Duodenal mucosa (tissue), 2 donors: ENCODE results near the gene KIAA0232.
"Not testable (repeated sequence)": the region's sequence is repeated elsewhere in the genome, so short reads cannot be mapped to it uniquely, and the experiment has no call there.

Source experiments
- H3K27ac ChIP-seq: one replicate; pipeline ENCODE4 v1.7.0; 2013; ENCODE audit warnings: low read depth, low read length
- H3K27me3 ChIP-seq, 2 donors: one replicate each; pipeline ENCODE4 v1.7.0; 2013; ENCODE audit warnings: low read length in 2 of 2, control low read depth in 1 of 2; ENCODE audit not compliant: insufficient read depth in 2 of 2, control insufficient read depth in 1 of 2
- H3K36me3 ChIP-seq, 2 donors: one replicate each; pipeline ENCODE4 v1.7.0; 2013; ENCODE audit warnings: low read length in 2 of 2, control low read depth in 1 of 2; ENCODE audit not compliant: insufficient read depth in 2 of 2, control insufficient read depth in 1 of 2
- H3K4me1 ChIP-seq, 2 donors: one replicate each; pipeline ENCODE4 v1.7.0; 2013; ENCODE audit warnings: low read length in 2 of 2, control low read depth in 1 of 2; ENCODE audit not compliant: insufficient read depth in 2 of 2, control insufficient read depth in 1 of 2
- H3K4me3 ChIP-seq, 2 donors: one replicate each; pipeline ENCODE4 v1.7.0; 2013; ENCODE audit warnings: low read length in 2 of 2, low read depth in 1 of 2
- H3K9ac ChIP-seq, 2 donors: one replicate each; pipeline ENCODE4 v1.7.0; 2013; ENCODE audit warnings: low read length in 2 of 2, low read depth in 1 of 2
- H3K9me3 ChIP-seq, 2 donors: one replicate each; pipeline ENCODE4 v1.7.0; 2013; ENCODE audit warnings: low read length in 2 of 2, control low read depth in 1 of 2; ENCODE audit not compliant: control insufficient read depth in 1 of 2

KIAA0232 gene

GRCh38 chr4:6894528-6895498 is 112.3 kb downstream of the KIAA0232 start:
- Histone ChIP-seq H3K4me1 (peaks cover 31% of the 10 kb centered on the region in 2 donors), H3K36me3 (no peaks in the 10 kb centered on the region), H3K9ac (no peak overlapping the region), H3K9me3 (peaks cover 0 to 9% of the 10 kb centered on the region in 2 donors), H3K27ac (no peak overlapping the region), H3K4me3 (no peak overlapping the region), H3K27me3 (no peaks in the 10 kb centered on the region)

GRCh38 chr4:6896035-6896434 is 113.5 kb downstream of the KIAA0232 start:
- no peaks in the 10 kb centered on the region for H3K27me3 ChIP-seq
- H3K27ac ChIP-seq = no peak overlapping the region
- H3K4me3 ChIP-seq = no peak overlapping the region
- H3K36me3 ChIP-seq = no peaks in the 10 kb centered on the region
- H3K9ac ChIP-seq = no peak overlapping the region
- H3K9me3 ChIP-seq = no peaks in the 10 kb centered on the region
- H3K4me1 ChIP-seq = peaks cover 31% of the 10 kb centered on the region in 2 donors

GRCh38 chr4:6898763-6899162 is 116.2 kb downstream of the KIAA0232 start:
- H3K4me3 ChIP-seq = no peak overlapping the region
- no peak overlapping the region for H3K27ac ChIP-seq
- H3K27me3 ChIP-seq = no peaks in the 10 kb centered on the region
- H3K9me3 ChIP-seq = no peaks in the 10 kb centered on the region
- H3K4me1 ChIP-seq = peaks cover 7 to 10% of the 10 kb centered on the region in 2 donors
- H3K36me3 ChIP-seq = no peaks in the 10 kb centered on the region
- H3K9ac ChIP-seq = no peak overlapping the region

- no peak overlapping the region for H3K9ac ChIP-seq
- no peak overlapping the region for H3K4me3 ChIP-seq
- no peaks in the 10 kb centered on the region for H3K36me3 ChIP-seq
- H3K27me3 ChIP-seq = no peaks in the 10 kb centered on the region
- H3K4me1 ChIP-seq = no peaks in the 10 kb centered on the region
- no peak overlapping the region for H3K27ac ChIP-seq
- no peaks in the 10 kb centered on the region for H3K9me3 ChIP-seq
Observed at GRCh38 chr4:6900181-6900812, 117.8 kb downstream of the KIAA0232 start.

- no peaks in the 10 kb centered on the region for H3K9me3 ChIP-seq
- H3K27me3 ChIP-seq = no peaks in the 10 kb centered on the region
- H3K27ac ChIP-seq = no peak overlapping the region
- no peak overlapping the region for H3K4me3 ChIP-seq
- no peak overlapping the region for H3K9ac ChIP-seq
- no peaks in the 10 kb centered on the region for H3K4me1 ChIP-seq
- no peaks in the 10 kb centered on the region for H3K36me3 ChIP-seq
Observed at GRCh38 chr4:6900956-6901355, 118.4 kb downstream of the KIAA0232 start.

GRCh38 chr4:6901669-6902317 is 119.3 kb downstream of the KIAA0232 start:
- no peaks in the 10 kb centered on the region for H3K27me3 ChIP-seq
- no peaks in the 10 kb centered on the region for H3K9me3 ChIP-seq
- no peaks in the 10 kb centered on the region for H3K4me1 ChIP-seq
- H3K9ac ChIP-seq = no peak overlapping the region
- no peak overlapping the region for H3K27ac ChIP-seq
- H3K4me3 ChIP-seq = no peak overlapping the region
- no peaks in the 10 kb centered on the region for H3K36me3 ChIP-seq

- H3K9ac ChIP-seq = no peak overlapping the region
Observed at GRCh38 chr4:6902318-6903042, 120.0 kb downstream of the KIAA0232 start.

GRCh38 chr4:6905516-6906445 is 123.3 kb downstream of the KIAA0232 start:
- Histone ChIP-seq H3K27ac (no peak overlapping the region), H3K27me3 (no peaks in the 10 kb centered on the region), H3K9ac (no peak overlapping the region), H3K9me3 (no peaks in the 10 kb centered on the region), H3K4me3 (no peak overlapping the region), H3K4me1 (peaks cover 17 to 19% of the 10 kb centered on the region in 2 donors), H3K36me3 (no peaks in the 10 kb centered on the region)

More at GRCh38 chr4:6902318-6903042, 120.0 kb downstream of the KIAA0232 start:
- H3K27me3 ChIP-seq = no peaks in the 10 kb centered on the region
- H3K4me3 ChIP-seq = no peak overlapping the region
- no peaks in the 10 kb centered on the region for H3K36me3 ChIP-seq
- H3K4me1 ChIP-seq = peaks cover 0 to under 1% of the 10 kb centered on the region in 2 donors
- no peaks in the 10 kb centered on the region for H3K9me3 ChIP-seq
- no peak overlapping the region for H3K27ac ChIP-seq

- not testable (repeated sequence) for H3K4me3 ChIP-seq, H3K36me3 ChIP-seq, H3K27me3 ChIP-seq, H3K9ac ChIP-seq, H3K27ac ChIP-seq, H3K9me3 ChIP-seq
- peaks cover 23 to 24% of the 10 kb centered on the region in 2 donors for H3K4me1 ChIP-seq
Observed at GRCh38 chr4:6906486-6906885, 124.0 kb downstream of the KIAA0232 start.
